Measurements from ENCODE around the gene PDZD2.

PDZD2 gene

DNA sequence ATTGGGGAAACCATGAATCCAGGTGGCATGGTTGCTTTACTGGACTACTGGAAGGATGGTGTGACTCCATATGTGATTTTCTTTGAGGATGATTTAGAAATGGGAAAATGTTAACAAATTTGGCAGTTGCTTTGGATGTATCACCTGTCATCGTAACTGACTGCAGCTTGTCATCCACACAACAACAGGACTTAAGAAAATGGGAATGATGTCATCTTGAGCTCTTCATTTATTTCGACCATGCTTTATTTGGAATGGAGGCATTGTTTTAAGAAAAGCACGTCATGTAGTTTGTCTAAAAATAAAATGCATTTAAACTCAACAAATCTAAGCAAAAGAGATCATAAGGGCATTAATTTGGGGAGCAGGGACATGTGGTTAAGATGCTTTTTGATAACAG is 270.1 kb downstream of the PDZD2 start:
- H3K27me3 ChIP-seq (ENCODE audit: insufficient read depth, low read length, poor library complexity): no peaks in the 10 kb centered on the region
- no peak for DNase-seq
- ATAC-seq (ENCODE audit: insufficient read depth, low read depth): no peak

DNA sequence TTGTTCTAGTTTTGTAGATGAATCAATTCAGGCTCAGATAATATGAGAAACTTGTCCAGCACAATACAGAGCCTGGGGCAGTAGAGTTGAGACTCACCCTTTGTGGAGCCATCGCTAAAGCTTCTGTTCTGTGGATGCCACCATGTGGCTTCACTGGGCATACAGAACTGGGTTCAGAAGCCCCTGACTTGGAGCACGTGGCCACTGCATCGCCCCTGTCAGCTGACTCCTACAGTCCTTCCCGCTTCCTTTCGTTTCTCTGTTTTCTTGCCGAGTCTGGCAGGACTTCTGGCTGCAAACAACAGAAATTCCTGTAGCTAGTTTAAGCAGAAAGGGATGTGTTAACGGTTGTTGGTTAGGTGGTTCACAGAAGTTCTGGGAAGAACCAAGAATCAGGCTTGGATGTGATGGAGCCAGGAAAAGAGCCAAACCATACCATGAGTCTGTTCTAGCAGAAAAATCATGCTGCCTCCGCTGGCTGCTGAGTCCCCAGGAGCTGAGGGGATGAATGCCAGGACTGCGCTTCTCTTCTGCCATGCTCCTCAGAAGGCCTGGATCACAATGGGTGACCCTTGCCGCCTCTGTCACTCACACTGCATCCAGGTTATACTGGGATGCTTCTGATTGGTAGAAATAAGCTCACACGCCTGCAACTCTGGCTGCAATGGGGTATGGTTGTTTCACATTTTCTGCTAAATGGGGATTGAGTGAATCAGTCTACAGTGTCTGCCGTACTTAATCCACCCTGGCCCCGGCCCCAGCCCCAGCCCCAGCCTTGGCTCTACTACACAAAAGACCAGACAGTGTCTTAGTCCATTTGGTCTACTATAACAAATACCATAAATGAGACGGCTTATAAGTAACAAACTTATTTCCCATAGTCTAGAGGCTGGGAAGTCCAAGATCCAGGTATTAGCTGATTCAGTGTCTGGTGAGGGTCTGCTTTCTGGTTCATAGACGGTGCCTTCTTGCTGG is 272.6 kb downstream of the PDZD2 start:
- no peaks in the 10 kb centered on the region for H3K27me3 ChIP-seq (ENCODE audit: insufficient read depth, low read length, poor library complexity)
- no peaks in the 10 kb centered on the region for H3K79me2 ChIP-seq (ENCODE audit: insufficient read depth, low read length)
- no peak overlapping the region for H2AFZ ChIP-seq (ENCODE audit: low read depth, low read length)
- ATAC-seq (ENCODE audit: insufficient read depth, low read depth) (no peak), DNase-seq (no peak)
- H4K20me1 ChIP-seq (ENCODE audit: insufficient read depth, low read length): no peaks in the 10 kb centered on the region
- no peak for TF ChIP-seq EZH2 (IDR thresholded peaks at IDR 0.05; ENCODE audit: borderline replicate concordance, low read depth, low read length, severe bottlenecking)
- TF ChIP-seq, protein P1, sequence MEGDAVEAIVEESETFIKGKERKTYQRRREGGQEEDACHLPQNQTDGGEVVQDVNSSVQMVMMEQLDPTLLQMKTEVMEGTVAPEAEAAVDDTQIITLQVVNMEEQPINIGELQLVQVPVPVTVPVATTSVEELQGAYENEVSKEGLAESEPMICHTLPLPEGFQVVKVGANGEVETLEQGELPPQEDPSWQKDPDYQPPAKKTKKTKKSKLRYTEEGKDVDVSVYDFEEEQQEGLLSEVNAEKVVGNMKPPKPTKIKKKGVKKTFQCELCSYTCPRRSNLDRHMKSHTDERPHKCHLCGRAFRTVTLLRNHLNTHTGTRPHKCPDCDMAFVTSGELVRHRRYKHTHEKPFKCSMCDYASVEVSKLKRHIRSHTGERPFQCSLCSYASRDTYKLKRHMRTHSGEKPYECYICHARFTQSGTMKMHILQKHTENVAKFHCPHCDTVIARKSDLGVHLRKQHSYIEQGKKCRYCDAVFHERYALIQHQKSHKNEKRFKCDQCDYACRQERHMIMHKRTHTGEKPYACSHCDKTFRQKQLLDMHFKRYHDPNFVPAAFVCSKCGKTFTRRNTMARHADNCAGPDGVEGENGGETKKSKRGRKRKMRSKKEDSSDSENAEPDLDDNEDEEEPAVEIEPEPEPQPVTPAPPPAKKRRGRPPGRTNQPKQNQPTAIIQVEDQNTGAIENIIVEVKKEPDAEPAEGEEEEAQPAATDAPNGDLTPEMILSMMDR (IDR thresholded peaks at IDR 0.05; ENCODE audit: borderline replicate concordance, extremely low read depth, low read length, poor library complexity, severe bottlenecking): no peak
- H3K4me2 ChIP-seq (ENCODE audit: insufficient read depth, low read length): no peak overlapping the region
- H3K9me3 ChIP-seq (ENCODE audit: insufficient read depth, low read length, severe bottlenecking): no peaks in the 10 kb centered on the region
- no peaks in the 10 kb centered on the region for H3K4me1 ChIP-seq (ENCODE audit: insufficient read depth, low read length)
- H3K9ac ChIP-seq (ENCODE audit: low read depth, low read length): no peak overlapping the region
- H3K36me3 ChIP-seq (ENCODE audit: insufficient read depth, low read length): no peaks in the 10 kb centered on the region
- H3K27ac ChIP-seq (ENCODE audit: low read length): no peak overlapping the region
- H3K4me3 ChIP-seq (ENCODE audit: low read depth in 1 of 2, low read length in 2 of 2): no peak overlapping the region

More for the DNA sequence above, 270.1 kb downstream of the PDZD2 start:
- Histone ChIP-seq H3K9me3 (ENCODE audit: insufficient read depth, low read length, severe bottlenecking) (no peaks in the 10 kb centered on the region), H3K27ac (ENCODE audit: low read length) (no peak overlapping the region), H3K4me2 (ENCODE audit: insufficient read depth, low read length) (no peak overlapping the region), H4K20me1 (ENCODE audit: insufficient read depth, low read length) (no peaks in the 10 kb centered on the region), H3K36me3 (ENCODE audit: insufficient read depth, low read length) (no peaks in the 10 kb centered on the region), H3K4me3 (ENCODE audit: low read depth in 1 of 2, low read length in 2 of 2) (no peak overlapping the region), H2AFZ (ENCODE audit: low read depth, low read length) (no peak overlapping the region), H3K4me1 (ENCODE audit: insufficient read depth, low read length) (no peaks in the 10 kb centered on the region), H3K79me2 (ENCODE audit: insufficient read depth, low read length) (no peaks in the 10 kb centered on the region), H3K9ac (ENCODE audit: low read depth, low read length) (no peak overlapping the region)
- TF ChIP-seq, protein P1 (IDR thresholded peaks at IDR 0.05; ENCODE audit: borderline replicate concordance, extremely low read depth, low read length, poor library complexity, severe bottlenecking): no peak
- no peak for TF ChIP-seq EZH2 (IDR thresholded peaks at IDR 0.05; ENCODE audit: borderline replicate concordance, low read depth, low read length, severe bottlenecking)

DNA sequence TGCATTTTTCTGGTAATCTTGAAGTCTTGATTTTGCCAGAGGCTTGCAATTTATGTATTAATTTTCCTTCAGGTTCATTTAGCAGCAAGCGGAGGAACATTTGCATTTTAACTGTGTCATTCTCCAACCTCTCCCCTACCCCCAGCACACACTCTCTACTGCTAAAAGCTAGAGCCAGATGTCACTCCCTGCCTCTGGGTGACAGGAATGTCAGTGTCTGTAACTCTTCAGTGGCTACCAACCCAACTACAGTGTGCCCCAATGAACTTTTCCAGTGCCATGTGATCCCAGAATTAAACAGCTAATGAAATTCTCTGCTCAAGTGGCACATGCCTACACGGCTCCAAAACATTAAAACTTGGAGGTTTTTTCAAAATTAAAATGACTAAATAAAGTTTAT is 274.9 kb downstream of the PDZD2 start:
- Histone ChIP-seq H3K4me3 (ENCODE audit: low read depth in 1 of 2, low read length in 2 of 2) (no peak overlapping the region), H3K4me1 (ENCODE audit: insufficient read depth, low read length) (no peaks in the 10 kb centered on the region), H2AFZ (ENCODE audit: low read depth, low read length) (no peak overlapping the region), H3K9me3 (ENCODE audit: insufficient read depth, low read length, severe bottlenecking) (no peaks in the 10 kb centered on the region), H3K79me2 (ENCODE audit: insufficient read depth, low read length) (no peaks in the 10 kb centered on the region), H3K27me3 (ENCODE audit: insufficient read depth, low read length, poor library complexity) (peaks cover 3% of the 10 kb centered on the region), H3K9ac (ENCODE audit: low read depth, low read length) (no peak overlapping the region), H3K36me3 (ENCODE audit: insufficient read depth, low read length) (no peaks in the 10 kb centered on the region), H4K20me1 (ENCODE audit: insufficient read depth, low read length) (no peaks in the 10 kb centered on the region), H3K4me2 (ENCODE audit: insufficient read depth, low read length) (no peak overlapping the region), H3K27ac (ENCODE audit: low read length) (no peak overlapping the region)
- no peak for DNase-seq
- no peak for ATAC-seq (ENCODE audit: insufficient read depth, low read depth)
- TF ChIP-seq, protein P1 (IDR thresholded peaks at IDR 0.05; ENCODE audit: borderline replicate concordance, extremely low read depth, low read length, poor library complexity, severe bottlenecking): no peak
- TF ChIP-seq EZH2 (IDR thresholded peaks at IDR 0.05; ENCODE audit: borderline replicate concordance, low read depth, low read length, severe bottlenecking): no peak
